Cardiac fibroblast (primary cell): ENCODE results near the gene ALDH1A3.

Experiments used
- DNase-seq, 2 donors: peaks; one replicate each; pipeline versions ENCODE4 v3.0.0 to v3.0.0-alpha.2; 2010; ENCODE audit warnings: low read depth in 2 of 2
- H3K4me3 ChIP-seq, 2 donors: replicated peaks in 1 of 2; 1 replicate in 1 of 2; 2 replicates in 1 of 2; pipeline ENCODE4 v1.5.1; 2011; ENCODE audit warnings: low read depth in 2 of 2, low read length in 2 of 2, mild to moderate bottlenecking in 2 of 2, moderate library complexity in 1 of 2
- CTCF ChIP-seq: IDR thresholded peaks from one replicate; pipeline ENCODE4 v1.5.1; 2011; ENCODE audit warnings: low read depth, mild to moderate bottlenecking, low read length, inconsistent platforms

The ALDH1A3 gene

GRCh38 chr15:100897221-100898151 lies 17.9 kb downstream of the ALDH1A3 start:
- H3K4me3 ChIP-seq: no peak overlapping the region
- DNase-seq: no peak
- no peak for TF ChIP-seq CTCF

- no peak for DNase-seq
- H3K4me3 ChIP-seq: no peak overlapping the region
- no peak for TF ChIP-seq CTCF
These were observed 18.5 kb downstream of the ALDH1A3 start for GRCh38 chr15:100898152-100898490.

GRCh38 chr15:100898661-100899462 lies 19.2 kb downstream of the ALDH1A3 start:
- H3K4me3 ChIP-seq: no peak overlapping the region
- no peak for DNase-seq
- TF ChIP-seq CTCF: no peak

GRCh38 chr15:100899601-100900000 lies 20.0 kb downstream of the ALDH1A3 start:
- DNase-seq: no peak
- H3K4me3 ChIP-seq: no peak overlapping the region
- TF ChIP-seq CTCF: no peak

- H3K4me3 ChIP-seq: no peak overlapping the region
- DNase-seq: no peak
- no peak for TF ChIP-seq CTCF
These were observed 20.6 kb downstream of the ALDH1A3 start for GRCh38 chr15:100900136-100900794.

GRCh38 chr15:100900795-100901169 lies 21.2 kb downstream of the ALDH1A3 start:
- TF ChIP-seq CTCF: no peak
- DNase-seq: no peak
- no peak overlapping the region for H3K4me3 ChIP-seq
